C1 segment of cervical spinal cord (tissue), 14 donors: ENCODE measurements around the gene OSBP2.

Experiments used
- DNase-seq, 14 donors: peaks; one replicate each; lab custom pipeline; 2025; lab: John Stamatoyannopoulos, UW

The OSBP2 gene

DNA sequence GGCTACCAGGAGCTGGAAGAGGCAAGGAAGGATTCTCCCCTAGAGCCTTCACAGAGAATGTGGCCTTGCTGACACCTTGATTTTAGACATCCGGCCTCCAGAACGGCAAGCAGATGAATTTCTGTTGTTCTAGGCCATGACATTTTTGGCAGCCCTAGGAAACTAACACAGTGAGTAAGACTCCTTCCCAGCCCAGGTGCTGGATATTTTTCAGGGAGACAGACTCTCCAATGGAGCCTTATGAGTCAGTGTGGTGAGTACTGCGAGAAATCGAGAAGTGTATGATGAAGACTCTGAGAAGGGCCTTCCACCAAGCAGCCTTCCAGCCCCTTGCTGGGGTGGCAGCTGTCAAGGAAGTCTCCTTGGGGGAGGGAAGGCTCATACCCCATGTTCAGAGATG, 114.4 kb downstream of the OSBP2 start:
- DNase-seq: peak in 1 of 14 donors; percentile 18

DNA sequence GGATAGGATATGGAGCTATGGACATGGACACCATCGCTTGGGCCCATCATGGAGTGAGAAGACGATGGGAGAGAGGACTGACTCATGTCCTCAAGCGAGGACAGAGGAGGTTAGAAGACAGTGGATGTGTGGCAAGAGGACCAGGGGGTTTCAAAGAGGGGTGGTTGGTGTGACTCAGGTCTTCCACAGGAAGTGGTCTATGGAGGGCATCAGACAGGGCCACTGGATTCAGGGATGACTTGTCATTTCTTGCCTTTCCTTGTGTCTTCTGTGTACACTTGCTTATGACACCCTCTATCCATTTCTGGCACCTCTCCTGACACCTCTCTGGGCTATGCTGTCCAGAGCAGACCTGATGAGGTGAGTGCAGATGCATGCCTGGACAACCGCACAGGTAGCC, 115.4 kb downstream of the OSBP2 start:
- DNase-seq: no peak

DNA sequence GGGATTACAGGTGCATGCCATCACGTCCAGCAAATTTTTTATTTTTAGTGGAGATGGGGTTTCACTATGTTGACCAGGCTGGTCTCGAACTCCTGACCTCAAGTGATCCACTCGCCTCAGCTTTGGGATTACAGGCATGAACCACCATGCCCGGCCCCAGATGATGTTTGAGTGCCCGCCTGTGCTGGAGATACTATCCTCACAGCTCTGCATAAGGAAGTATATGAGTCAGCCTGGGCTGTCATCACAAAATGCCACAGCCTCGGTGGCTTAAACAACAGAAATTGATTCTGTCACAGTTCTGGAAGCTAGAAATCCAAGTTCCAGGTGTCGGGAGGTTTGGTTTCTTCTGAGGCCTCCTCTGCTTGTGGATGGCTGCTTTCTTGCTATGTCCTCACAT, 119.3 kb downstream of the OSBP2 start:
- no peak for DNase-seq

DNA sequence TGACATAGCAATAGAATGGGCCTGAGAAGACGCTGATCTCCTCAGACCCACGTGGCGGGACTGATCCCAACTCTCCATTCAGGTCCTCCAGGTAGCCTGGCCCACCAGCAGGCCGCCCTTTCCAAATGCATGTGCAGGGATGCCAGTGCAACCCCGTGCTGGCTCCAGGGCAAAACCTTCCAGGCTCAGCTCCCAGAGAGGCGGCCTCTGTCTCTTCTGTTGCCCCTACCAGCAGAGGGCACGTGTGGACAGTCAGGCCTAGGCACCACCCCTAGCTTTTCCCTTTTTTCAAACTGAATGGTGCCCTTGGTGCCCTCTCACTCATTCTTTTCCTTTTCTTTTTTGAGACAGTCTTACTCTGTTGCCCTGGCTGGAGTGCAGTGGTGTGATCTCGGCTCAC, 121.7 kb downstream of the OSBP2 start:
- no peak for DNase-seq

DNA sequence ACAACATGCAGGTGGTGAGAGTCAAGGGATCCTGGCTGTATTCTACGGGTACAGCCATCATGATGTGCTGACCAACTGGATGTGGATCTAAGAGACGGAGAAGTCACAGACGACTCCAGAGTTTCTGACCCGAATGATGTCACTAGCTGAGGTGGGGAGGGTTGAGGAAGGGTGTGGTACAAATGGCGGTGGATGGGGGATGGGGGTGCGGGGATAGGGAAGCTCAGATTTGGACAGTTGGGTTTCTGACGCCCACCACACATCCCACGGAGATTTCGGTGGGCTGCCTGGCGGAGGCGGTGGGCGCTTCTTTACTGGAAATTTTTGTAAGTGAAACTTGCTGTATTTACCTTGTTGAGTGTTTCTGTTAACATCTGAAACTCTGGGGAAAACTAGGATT, 126.7 kb downstream of the OSBP2 start:
- DNase-seq: no peak

DNA sequence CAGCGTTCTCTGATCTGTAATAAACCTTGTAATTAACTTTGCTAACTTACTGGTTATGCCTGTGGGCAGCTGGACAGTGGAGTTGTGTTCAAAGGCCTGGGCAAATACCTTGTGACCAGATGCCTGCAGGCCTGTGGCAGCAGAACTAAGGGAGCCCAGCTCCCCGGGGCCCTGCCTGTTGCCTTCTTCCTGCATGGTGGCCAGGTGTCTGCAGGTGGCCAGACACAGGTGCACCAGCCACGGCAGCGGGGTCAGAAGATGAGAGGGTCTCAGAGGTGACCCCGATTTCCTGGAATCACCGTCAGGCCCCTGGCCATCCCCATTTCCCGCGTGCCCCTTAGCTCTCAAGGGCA, 127.2 kb downstream of the OSBP2 start:
- DNase-seq: peak in 1 of 14 donors; percentile 36

DNA sequence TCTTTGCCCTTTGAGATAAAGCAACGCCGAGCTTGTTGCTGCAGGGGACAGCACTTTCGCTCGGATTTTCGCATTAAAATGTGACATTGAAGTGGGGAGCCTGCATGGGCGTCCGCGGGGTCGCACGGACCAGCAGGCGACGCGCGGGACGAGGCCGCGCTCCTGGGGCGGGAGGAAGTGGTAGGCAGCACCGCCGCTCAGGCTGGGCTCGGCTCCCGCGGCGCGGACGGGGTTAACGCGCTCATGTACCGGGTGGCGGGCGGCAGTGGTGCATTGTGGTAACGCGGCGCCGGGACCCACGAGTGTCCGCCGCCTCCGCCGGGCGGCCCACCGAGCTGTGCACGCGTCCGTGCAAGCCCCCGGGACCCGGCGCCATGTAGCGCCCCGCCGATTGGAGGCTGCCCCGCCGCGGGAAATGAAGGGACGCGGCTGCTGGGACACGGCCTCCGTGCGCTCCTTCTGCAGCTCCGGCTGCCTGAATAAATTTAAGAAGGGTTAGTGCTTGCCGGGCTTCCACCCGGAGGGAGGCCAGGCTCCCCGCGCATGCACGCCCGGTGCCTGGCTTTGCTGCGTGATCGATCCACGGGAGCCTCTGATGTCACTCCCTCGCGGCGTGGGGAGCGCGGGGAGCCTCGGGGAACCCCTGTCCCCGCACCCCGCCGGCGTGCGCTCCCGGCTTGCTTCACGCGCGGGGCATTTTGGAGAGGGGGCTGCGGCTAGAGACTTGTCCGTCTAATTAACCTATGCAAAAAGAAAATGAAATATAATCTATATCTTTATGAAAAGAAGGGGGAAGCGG, 127.7 kb downstream of the OSBP2 start:
- DNase-seq: peak in 1 of 14 donors; percentile 41

DNA sequence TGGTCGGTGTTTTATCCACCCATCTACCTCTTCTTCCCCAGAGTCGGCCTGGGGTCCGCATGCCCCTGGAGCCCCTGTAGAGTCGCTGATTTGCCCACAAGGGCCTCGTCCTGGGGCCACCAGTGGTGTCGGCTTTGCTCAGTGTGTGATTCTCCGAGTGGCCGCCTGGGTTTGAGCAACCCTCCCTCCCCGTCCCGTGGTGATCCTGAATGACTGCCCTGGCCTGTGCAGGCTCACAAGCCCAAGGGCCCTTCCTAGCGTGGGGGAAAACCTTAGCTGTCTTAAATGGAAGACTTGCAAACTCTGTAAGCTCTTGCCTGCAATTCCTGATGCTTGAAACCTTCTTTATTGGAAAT, 128.3 kb downstream of the OSBP2 start:
- DNase-seq: no peak

DNA sequence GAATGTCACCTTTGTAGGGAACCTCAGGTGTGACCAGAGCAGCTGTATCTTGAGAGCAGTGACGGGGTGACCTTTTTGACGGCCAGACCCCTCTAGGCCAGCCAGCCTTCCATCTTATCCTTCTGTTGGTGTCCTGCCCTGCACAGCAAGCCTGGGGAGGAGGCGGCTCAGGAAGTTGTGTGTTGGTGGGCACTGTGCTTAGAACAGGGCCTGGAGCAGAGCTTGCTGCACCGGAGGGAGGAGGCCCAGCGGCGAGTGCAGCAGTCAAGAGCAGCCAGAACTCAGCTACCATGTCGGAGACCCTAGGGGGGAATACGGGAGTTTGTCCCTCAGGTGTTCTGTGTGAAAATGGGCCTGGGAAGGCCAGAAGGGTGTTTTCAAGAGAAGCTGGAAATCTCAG, 129.4 kb downstream of the OSBP2 start:
- DNase-seq: no peak

DNA sequence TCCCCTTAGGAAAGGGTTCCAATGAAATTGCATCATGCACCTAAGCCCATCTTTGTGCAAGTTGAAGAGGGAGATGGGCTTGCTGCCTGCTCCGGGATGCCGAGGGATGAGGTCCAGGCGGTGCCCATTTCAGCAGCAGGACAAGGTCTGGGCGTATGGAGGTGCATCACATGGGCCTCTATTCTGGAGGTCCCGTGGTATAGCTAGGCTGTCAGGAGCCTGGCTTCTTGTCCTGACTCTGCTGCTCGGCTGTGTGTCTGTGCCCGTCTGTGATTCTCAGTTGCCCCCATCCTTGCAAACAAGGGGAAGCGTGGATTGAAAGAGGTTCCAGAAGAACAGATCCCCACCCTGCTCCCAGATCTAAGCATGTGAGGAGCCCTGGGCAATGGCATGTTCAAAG, 130.0 kb downstream of the OSBP2 start:
- DNase-seq: no peak

DNA sequence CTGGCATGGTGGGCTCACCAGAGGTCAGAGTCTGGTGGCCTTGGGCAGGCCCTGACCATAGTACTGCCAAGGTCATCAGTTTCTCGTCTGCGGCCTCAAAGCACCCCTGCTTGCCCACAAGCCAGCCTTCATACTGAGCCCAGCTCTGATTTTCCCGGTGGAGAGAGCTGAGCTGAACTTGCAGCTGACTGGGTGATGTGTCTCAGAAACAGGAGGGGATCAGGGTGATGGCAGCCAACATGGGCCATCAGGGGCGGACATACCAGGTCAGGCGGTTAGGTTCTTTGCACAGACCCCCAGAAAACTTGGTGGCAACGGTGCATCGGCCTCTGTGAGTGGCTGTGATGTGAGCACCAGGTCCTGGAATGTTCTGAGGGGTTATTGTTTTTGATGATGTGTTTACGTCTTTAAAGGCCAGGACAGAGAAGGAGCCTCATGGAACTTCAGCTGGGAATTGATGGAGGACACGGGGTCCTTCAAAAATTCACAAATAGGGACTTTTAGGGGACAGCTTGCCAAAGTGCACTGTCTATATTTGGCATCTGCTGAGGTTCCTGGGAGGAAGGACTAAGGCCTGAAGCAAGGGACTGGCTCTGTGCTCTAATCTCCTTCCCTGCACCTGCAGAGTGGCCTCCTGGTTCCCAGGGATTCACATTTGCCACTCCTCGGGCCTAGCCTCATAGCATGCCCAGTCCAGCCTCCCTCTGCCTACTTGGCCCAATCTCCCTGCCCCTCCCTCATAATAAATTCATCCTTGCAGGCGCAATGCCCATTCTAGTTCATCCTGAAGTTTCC, 131.2 kb downstream of the OSBP2 start:
- peak in 1 of 14 donors; percentile 44 for DNase-seq

DNA sequence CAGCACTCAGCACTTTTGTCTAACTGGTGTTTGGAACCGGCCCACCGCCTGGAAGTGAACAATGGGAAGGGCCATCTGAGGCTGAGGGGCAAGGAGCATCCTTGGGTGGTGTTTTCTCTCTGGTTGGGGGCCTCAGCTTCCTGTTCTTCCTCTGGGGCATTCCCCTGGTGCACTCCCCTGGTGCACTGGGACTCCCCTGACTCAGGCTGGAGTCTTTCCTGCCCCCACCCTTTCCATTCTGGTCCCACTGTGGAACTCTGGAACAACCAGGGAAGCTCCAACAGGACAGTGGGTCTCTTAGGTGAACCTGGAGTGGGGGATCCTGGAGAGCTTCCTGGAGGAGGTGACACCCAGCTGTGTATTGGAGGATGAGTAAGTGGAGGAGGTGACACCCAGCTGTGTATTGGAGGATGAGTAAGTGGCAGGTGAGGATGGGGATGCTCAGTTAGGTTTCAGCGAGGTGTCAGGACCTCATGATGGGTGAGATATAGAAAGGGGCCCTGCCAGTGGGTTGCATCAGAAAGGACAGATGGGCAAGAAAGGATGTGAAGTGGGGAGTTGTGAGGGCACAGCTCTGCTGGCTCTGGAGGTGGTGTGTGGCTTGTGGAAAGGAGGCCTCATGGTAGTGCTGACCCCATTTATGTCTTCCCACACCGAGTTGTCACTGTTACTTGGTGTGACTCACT, 132.1 kb downstream of the OSBP2 start:
- no peak for DNase-seq

DNA sequence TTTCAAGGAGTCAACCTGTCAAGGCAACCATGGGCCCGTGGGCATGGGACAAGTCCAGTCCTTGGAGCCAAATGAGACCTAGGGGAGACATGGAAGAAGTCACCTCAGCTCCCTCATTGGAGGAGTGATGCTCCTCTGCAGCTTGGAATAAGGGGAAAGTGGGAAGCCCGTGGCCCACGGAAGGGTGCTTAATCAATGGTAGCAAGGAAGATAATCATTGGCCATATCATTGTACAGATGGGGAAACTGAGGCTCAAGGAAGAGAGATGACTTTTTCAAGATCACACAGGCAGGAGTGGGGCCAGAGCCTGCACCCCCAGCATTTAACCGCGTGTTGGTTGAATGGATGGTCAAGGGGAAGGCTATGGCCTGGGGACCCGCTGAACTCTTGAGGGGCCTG, 133.0 kb downstream of the OSBP2 start:
- no peak for DNase-seq

DNA sequence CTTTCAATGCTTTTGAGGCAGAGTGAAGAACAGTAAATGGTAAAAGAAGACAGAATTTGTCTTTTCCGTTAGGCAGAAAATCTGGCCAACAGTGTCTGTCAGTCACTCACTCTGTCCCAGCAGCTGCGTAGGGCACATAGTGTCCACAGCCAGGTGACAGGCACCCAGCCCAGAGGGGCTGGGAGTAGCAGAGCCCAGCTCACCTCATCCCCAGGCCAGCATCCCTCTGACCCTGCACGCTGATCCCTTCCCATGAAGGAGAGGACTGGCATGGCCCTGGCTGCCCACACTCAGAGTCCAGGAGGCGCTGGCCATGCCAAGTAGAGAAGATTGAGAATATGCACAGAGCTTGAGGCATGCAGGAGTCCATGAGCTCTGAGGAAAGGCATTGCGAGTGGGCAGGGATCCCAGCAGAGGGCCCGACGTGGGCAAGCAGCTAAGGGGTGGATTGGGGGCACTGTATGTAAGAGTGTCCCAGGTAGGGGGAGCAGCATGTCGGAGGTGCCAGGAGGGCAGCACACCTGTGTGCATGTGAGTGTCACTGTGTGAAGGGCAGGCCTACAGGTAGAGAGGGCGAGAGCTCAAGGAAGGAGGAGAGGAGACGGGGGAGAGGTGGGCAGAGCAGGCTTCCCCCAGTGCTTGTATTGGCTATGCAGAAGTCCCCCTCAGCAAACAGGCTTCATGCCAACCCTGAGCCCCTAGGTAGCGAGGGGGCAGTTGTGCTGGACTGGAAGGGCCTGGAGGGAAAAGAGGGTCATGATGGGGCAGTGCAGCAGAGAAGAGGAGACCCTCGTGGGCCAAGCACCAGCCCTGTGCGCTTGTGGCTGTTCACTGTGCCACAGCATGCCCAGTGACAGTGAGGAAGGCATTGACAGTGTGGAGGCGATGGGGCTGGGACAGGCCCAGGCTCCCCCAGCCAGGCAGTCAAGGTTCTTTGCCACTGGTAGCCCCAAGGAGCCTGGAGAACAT, 133.8 kb downstream of the OSBP2 start:
- no peak for DNase-seq

DNA sequence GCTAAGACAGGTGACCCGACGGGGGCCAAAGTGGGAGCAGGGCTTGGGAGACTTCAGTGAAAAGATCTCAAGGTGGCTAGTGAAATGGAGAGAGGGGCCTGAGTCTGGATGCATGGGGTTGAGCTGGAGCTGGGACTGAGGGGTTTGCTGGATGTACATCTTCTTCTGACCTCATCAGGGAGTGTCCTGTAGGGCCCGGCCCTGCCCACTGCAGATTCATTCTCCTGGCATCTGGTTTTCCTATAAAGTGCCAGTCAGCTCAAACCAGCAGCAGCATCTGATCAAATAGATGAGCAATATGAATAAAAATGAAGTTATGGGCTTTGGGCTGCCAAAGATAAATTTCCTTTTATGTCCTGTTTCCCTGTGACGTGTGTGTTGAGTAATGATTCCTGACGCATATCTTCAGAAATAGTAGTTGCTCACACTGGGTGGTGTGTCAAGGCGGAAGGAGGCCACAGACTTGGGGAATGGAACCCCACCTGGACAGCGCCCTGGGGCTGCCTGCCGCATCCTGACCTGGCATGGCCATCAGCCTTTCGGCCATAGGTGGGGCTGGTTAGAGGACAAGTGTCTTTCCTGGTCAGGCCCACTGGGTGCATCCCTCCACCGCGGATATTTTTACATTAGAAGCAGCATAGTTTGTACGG, 135.4 kb downstream of the OSBP2 start:
- no peak for DNase-seq

DNA sequence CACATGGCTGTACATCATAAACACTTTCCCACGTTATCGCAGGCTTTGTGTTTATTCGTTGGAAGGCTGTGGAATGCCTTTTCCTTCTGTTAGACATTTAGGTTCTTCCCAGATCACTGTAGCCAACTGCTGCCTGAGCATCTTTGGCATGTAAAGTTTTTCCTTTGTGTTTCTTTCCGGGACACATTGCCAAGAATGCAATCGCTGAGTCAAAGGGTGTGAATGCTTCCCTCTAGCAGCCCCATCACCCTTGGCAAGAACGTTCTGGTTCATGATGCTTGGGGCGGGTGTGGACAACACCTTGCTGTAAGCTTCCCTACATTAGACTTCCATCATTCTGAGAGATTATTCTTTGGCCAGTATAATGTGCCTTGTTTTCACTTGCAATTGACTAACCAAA, 136.2 kb downstream of the OSBP2 start:
- DNase-seq: no peak

DNA sequence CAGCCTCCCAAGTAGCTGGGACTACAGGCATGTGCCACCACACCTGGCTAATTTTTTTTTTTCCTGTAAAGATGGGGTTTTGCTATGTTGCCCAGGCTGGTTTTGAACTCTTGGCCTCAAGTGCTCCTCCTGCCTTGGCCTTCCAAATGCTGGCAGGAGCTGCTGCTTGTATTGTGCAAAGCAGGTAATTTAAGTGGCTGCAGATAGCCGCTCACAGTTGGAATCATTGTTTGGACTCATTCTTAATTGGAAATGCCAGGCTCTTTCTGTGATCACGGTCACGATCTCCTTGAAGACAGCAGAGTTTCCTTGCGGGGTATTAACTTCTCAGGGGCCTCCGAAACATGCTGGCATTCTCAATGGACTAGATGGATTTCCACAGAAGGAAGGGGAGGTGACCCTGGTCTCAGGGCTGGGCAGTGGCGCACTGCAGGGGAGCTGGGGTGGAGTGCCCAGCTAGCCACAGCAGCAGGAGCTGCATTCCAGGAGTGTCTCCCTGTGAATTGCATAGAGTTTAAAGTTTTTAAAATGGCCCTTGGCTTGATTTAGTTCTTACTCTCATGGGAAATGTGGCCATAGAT, 137.8 kb downstream of the OSBP2 start:
- DNase-seq: no peak

DNA sequence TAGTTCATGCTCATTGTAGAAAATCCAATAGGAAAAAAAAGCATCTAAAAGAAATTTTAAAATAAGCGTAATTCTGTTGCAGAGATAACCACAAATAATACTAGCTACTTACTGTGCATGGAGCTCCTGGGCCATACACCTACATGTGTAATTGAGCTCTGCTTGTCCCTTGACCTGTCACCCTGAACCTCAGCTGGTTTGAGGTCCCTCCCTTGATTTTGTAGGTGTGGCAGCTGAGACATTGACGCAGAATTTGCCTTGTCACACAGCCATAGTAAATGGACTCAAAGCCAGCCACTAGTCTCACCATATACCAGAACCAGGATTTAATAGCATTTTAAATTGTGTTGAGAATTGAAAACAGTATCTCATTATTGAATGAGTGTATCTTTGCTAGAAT, 138.6 kb downstream of the OSBP2 start:
- no peak for DNase-seq

DNA sequence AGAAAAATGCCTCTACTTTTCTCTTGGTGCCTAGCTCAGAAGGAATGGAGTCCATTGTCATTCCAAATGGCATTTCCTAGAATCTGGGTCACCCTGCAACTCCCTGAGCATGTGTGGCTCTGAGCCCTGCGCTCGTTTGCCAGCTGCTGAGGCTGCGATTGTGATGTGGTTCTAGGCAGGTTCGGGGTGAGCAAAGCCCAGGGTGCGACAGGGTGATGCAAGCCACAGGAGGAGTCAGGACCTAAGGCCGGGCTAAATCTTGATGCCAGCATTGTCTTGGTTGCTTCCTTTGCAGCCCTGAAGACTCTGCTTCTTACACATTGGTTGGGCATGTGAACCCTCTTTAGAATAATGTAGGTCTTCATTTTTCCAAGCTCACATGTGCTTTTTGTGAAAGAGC, 142.9 kb downstream of the OSBP2 start:
- DNase-seq: peak in 10 of 14 donors; percentile 17 to 77 (median 37)

DNA sequence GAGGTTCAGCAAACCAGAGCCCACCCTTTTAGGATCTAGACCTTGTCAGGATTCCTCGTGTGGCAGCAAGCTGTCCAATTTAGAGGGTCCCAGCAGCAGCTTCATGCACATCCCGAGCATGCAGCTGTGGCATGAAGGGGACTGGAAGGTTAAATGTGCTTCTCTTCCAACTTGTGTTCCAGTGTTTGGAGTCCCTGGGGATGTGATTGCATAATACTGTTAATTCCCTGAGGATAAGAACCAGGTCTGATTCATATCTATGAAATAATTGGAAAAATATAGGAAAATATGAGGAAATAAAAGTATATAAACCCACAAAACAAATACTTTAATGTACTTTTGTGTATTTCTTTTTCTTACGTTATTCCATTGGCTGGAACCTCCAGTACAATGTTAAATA, 143.4 kb downstream of the OSBP2 start:
- DNase-seq: no peak

DNA sequence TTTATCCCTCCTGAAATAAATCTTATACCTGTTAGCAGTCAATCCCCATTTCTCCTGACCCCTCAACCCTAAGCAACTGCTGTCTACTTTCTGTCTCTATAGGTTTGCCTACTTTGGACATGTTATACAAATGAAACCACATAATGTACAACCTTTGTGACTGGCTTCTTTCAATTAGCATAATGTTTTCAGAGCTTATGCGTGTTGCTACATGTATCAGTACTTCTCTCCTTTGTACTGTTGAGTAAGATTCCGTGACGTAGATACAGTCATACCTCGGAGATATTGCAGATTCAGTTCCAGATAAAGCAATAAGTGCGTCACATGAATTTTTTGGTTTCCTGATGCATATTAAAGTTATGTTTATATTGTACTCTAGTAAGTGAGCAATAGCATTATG, 146.6 kb downstream of the OSBP2 start:
- no peak for DNase-seq
